HepG2 (cell line): ENCODE results near the gene PCDHGA11. TPM values are rescaled to one million over a fixed set of nuclear protein-coding genes. Genes with fewer than 3 reads are reported as not detected.

ENCODE experiments used
- FOXK1 ChIP-seq: sonication (generic); formaldehyde crosslinking; IDR thresholded peaks from 2 replicates; pipeline ENCODE4 v1.4.0; 2020; ENCODE audit warnings: low read depth, missing genetic modification reagents, borderline replicate concordance
- MIER3 ChIP-seq: IDR thresholded peaks from 2 replicates; pipeline ENCODE4 v1.6.1; 2016; ENCODE audit warnings: missing compliant biosample characterization, borderline replicate concordance
- PRMT3 ChIP-seq: sonication (generic); formaldehyde crosslinking; IDR thresholded peaks from 2 replicates; pipeline ENCODE4 v1.8.1; 2022; ENCODE audit warnings: low read depth, mild to moderate bottlenecking, moderate library complexity, missing genetic modification reagents, borderline replicate concordance
- THYN1 ChIP-seq: sonication (generic); formaldehyde crosslinking; IDR thresholded peaks from 2 replicates; pipeline ENCODE4 v1.8.1; 2023; ENCODE audit warnings: low read depth, mild to moderate bottlenecking, moderate library complexity, missing genetic modification reagents, borderline replicate concordance
- ZNF235 ChIP-seq: sonication (generic); formaldehyde crosslinking; IDR thresholded peaks from 2 replicates; pipeline ENCODE4 v1.8.1; 2023; ENCODE audit warnings: mild to moderate bottlenecking, missing genetic modification reagents, borderline replicate concordance
- ZNF776 ChIP-seq: sonication (generic); formaldehyde crosslinking; IDR thresholded peaks from 2 replicates; pipeline ENCODE4 v1.4.0; 2020; ENCODE audit warnings: mild to moderate bottlenecking, missing genetic modification reagents
- ZNF780A ChIP-seq: sonication (generic); formaldehyde crosslinking; IDR thresholded peaks from 2 replicates; pipeline ENCODE4 v1.8.0; 2022; ENCODE audit warnings: mild to moderate bottlenecking, missing genetic modification reagents, moderate library complexity
- polyA plus RNA-seq, 8 experiments: library from polyadenylated mRNA; depleted of rRNA in 3 of 8; stranded (reverse) in 7 of 8; unstranded in 1 of 8; fragments of >200 nt; fragmentation: Illumina TruSeq in 4 of 8; extraction: Trizol in 4 of 8; gene quantifications; 2 replicates each; pipeline versions ENCODE4 v1.2.1 to v1.2.3, GENCODE V29; 2011 to 2016; ENCODE audit warnings: low read depth in 4 of 8, missing spikeins in 1 of 8, mixed read lengths in 1 of 8; ENCODE audit not compliant: insufficient read depth in 1 of 8
- total RNA-seq, 5 experiments: library from RNA; depleted of rRNA; stranded (reverse); fragments of >200 nt; fragmentation: Illumina TruSeq; extraction: Trizol; gene quantifications; 2 replicates each; pipeline ENCODE4 v1.2.3, GENCODE V29; 2016; ENCODE audit warnings: low read depth in 1 of 5
- TF ChIP-seq, protein P1 (sequence below): sonication (generic); formaldehyde crosslinking; IDR thresholded peaks from 2 replicates; pipeline ENCODE4 v1.4.0; 2020; ENCODE audit warnings: mild to moderate bottlenecking, missing genetic modification reagents, borderline replicate concordance
- TF ChIP-seq, protein P2 (sequence below): sonication (generic); formaldehyde crosslinking; IDR thresholded peaks from 2 replicates; pipeline ENCODE4 v1.4.0; 2020; ENCODE audit warnings: mild to moderate bottlenecking, missing genetic modification reagents
- TF ChIP-seq, protein P3 (sequence below): sonication (generic); formaldehyde crosslinking; IDR thresholded peaks from 2 replicates; pipeline ENCODE4 v1.5.0; 2020; ENCODE audit warnings: mild to moderate bottlenecking, missing genetic modification reagents
- TF ChIP-seq, protein P4 (sequence below): sonication (generic); formaldehyde crosslinking; IDR thresholded peaks from 2 replicates; pipeline ENCODE4 v1.4.0; 2020; ENCODE audit warnings: mild to moderate bottlenecking, missing genetic modification reagents

PCDHGA11 gene
- total and polyA plus RNA-seq, 2 of the 13 experiments (the other 11 are each of a cell fraction or from before 2014, with no cell fraction given): 0.04 to 0.24 TPM

DNA sequence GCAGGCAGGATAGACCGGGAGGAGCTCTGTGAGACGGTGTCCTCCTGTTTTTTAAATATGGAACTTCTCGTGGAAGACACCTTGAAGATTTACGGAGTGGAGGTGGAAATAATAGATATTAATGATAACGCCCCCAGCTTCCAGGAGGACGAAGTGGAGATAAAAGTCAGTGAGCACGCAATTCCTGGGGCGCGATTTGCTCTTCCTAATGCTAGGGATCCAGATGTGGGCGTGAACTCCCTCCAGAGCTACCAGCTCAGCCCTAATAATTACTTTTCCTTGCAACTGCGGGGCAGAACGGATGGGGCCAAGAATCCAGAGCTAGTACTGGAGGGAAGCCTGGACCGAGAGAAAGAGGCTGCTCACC is 621 bp downstream of the PCDHGA11 start (continued):
- TF ChIP-seq, protein P1, sequence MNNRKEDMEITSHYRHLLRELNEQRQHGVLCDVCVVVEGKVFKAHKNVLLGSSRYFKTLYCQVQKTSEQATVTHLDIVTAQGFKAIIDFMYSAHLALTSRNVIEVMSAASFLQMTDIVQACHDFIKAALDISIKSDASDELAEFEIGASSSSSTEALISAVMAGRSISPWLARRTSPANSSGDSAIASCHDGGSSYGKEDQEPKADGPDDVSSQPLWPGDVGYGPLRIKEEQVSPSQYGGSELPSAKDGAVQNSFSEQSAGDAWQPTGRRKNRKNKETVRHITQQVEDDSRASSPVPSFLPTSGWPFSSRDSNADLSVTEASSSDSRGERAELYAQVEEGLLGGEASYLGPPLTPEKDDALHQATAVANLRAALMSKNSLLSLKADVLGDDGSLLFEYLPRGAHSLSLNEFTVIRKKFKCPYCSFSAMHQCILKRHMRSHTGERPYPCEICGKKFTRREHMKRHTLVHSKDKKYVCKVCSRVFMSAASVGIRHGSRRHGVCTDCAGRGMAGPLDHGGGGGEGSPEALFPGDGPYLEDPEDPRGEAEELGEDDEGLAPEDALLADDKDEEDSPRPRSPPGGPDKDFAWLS: no peak
- TF ChIP-seq, protein P2, sequence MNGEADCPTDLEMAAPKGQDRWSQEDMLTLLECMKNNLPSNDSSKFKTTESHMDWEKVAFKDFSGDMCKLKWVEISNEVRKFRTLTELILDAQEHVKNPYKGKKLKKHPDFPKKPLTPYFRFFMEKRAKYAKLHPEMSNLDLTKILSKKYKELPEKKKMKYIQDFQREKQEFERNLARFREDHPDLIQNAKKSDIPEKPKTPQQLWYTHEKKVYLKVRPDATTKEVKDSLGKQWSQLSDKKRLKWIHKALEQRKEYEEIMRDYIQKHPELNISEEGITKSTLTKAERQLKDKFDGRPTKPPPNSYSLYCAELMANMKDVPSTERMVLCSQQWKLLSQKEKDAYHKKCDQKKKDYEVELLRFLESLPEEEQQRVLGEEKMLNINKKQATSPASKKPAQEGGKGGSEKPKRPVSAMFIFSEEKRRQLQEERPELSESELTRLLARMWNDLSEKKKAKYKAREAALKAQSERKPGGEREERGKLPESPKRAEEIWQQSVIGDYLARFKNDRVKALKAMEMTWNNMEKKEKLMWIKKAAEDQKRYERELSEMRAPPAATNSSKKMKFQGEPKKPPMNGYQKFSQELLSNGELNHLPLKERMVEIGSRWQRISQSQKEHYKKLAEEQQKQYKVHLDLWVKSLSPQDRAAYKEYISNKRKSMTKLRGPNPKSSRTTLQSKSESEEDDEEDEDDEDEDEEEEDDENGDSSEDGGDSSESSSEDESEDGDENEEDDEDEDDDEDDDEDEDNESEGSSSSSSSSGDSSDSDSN (CRISPR knock-in tag): no peak
- TF ChIP-seq PRMT3 (no peak), ZNF780A (CRISPR knock-in tag) (no peak), ZNF235 (CRISPR knock-in tag) (no peak), FOXK1 (CRISPR knock-in tag) (no peak), MIER3 (CRISPR knock-in tag) (no peak), THYN1 (CRISPR knock-in tag) (no peak), ZNF776 (CRISPR knock-in tag) (no peak)
- TF ChIP-seq, protein P3, sequence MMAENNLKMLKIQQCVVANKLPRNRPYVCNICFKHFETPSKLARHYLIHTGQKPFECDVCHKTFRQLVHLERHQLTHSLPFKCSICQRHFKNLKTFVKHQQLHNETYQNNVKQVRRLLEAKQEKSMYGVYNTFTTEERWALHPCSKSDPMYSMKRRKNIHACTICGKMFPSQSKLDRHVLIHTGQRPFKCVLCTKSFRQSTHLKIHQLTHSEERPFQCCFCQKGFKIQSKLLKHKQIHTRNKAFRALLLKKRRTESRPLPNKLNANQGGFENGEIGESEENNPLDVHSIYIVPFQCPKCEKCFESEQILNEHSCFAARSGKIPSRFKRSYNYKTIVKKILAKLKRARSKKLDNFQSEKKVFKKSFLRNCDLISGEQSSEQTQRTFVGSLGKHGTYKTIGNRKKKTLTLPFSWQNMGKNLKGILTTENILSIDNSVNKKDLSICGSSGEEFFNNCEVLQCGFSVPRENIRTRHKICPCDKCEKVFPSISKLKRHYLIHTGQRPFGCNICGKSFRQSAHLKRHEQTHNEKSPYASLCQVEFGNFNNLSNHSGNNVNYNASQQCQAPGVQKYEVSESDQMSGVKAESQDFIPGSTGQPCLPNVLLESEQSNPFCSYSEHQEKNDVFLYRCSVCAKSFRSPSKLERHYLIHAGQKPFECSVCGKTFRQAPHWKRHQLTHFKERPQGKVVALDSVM: no peak
- TF ChIP-seq, protein P4, sequence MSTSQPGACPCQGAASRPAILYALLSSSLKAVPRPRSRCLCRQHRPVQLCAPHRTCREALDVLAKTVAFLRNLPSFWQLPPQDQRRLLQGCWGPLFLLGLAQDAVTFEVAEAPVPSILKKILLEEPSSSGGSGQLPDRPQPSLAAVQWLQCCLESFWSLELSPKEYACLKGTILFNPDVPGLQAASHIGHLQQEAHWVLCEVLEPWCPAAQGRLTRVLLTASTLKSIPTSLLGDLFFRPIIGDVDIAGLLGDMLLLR (CRISPR knock-in tag): no peak
